GM19025 (cell line): ENCODE measurements around the gene IL17F.

ENCODE experiments used
- ATAC-seq: cut with Tn5 transposase; IDR thresholded peaks from one replicate; pipeline ENCODE4 v1.9.1; 2021; ENCODE audit warnings: mild to moderate bottlenecking, low read depth, moderate library complexity; ENCODE audit not compliant: unreplicated experiment

Gene IL17F

DNA sequence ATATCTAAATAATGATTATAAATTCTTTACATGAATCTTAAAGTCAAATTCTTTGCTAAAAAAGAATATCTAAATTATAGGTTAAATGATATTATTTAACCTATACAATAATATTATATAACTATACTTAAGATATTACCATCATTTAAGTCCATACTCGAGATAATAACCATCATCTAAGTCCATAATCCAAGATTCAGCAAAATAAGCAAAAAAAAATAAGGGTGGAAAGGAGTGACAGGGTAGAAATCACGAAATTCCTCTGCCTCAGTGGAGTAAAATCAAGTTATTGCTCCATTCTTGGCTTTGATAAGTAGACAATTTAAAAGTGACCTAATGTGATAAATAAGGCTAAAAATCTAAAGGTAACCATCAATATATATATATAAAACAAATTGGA, 48.4 kb downstream of the IL17F start:
- ATAC-seq = no peak

DNA sequence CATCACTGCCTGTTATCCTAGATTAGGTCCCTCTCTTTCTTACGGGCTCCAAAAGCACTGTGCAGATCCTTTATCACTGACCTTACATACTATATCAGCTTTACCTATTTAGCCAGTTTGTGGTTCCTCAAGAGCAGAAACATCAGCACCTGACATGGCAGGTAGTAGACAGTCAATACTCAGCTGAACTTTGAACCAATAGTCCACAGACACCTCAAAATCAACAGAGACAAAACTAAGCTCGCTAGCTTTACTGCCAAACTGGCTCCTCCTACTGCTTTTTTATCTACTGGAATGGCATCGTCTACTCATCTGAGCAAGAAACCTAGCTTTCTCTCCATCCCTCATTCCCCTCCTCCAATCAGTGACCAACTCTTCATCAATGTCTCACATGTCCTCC, 52.5 kb downstream of the IL17F start:
- ATAC-seq = no peak

DNA sequence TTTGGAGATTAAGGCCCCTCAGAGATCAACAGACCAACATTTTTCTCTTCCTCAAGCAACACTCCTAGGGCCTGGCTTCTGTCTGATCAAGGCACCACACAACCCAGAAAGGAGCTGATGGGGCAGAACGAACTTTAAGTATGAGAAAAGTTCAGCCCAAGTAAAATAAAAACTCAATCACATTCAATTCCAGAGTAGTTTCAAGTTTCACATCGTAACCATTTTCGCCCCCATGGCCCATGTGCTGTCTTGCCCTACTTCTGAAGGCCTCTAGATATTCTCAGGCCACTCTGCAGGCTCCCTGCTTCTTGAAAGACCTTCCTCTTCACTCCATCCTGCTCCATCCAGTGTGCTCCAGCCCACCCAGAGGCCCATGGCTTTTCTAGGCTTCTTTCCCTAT, 53.9 kb downstream of the IL17F start:
- no peak for ATAC-seq

DNA sequence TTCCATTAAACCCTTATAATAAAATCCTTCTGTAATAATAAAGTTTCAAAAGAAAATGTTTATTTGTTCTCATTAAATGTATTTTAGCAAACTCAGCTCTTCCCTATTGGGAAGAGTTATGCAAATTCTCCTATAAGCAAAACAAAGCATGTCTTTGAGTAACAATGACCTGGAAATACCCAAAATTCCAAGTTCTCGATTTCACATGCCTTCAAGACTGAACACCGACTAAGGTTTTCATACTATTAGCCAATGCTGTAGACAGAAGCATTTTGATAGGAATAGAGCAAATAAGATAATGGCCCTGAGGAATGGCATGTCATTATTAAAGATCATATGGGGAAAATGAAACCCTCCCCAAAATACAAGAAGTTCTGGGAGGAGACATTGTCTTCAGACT, 54.3 kb downstream of the IL17F start:
- ATAC-seq = no peak

DNA sequence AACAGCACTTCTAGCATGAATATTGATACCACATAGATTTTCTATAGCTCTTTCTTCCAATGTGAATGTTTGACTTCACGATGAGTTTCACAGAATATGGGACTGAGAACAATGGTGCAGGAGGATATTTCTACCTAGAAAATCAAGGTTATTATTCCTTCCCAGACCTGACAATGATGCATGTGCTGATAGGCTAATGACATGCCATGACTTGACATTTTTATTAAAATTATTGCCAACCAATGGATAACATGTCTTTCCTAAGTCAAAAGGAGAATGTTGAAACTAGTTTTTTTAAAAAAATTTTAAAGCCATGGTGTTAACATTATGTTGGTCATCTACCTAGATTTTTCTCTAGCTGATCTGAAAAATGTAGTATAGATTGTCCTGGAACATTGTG, 57.2 kb downstream of the IL17F start:
- ATAC-seq = no peak
